A673 (cell line): ENCODE data around the gene WWP2. TPM values are rescaled to one million over a fixed set of nuclear protein-coding genes. Genes with fewer than 3 reads are reported as not detected.

Source experiments
- BruUV-seq: library from RNA; stranded (reverse); fragments of 400-500 nt; replicated peaks from 2 replicates; lab custom pipeline; 2021; lab: Mats Ljungman, UMichigan
- CTCF ChIA-PET: fragments of 300-600 bp; sonication (Branson Sonifier 250); formaldehyde crosslinking; loops from one replicate; lab custom pipeline; 2022; ENCODE audit warnings: antibody characterized with exemption; lab: Charles Lee
- POLR2A ChIA-PET: fragments of 300-600 bp; sonication (Branson Sonifier 250); formaldehyde crosslinking; loops from one replicate; lab custom pipeline; 2022; ENCODE audit warnings: antibody characterized with exemption; ENCODE audit not compliant: low non-redundant PET; lab: Charles Lee
- DNase-seq: peaks from one replicate; pipeline ENCODE4 v3.0.0-alpha.2; 2015; ENCODE audit warnings: low spot score
- H3K27ac ChIP-seq: fragments of 200-600 bp; sonication (generic); 2 replicates; pipeline ENCODE4 v1.5.1; 2016; ENCODE audit warnings: mixed run types, low read depth, mild to moderate bottlenecking, mixed read lengths, antibody characterized with exemption, low read length; ENCODE audit not compliant: poor library complexity, severe bottlenecking
- H3K27me3 ChIP-seq: fragments of 200-600 bp; sonication (generic); replicated peaks from 2 replicates; pipeline ENCODE4 v1.6.1; 2017; ENCODE audit warnings: mixed run types, low read depth, mild to moderate bottlenecking, mixed read lengths, antibody characterized with exemption, low read length; ENCODE audit not compliant: insufficient read depth, poor library complexity
- H3K36me3 ChIP-seq: fragments of 200-600 bp; sonication (generic); 2 replicates; pipeline ENCODE4 v1.6.1; 2016; ENCODE audit warnings: mixed run types, mild to moderate bottlenecking, mixed read lengths, antibody characterized with exemption, low read length; ENCODE audit not compliant: insufficient read depth, poor library complexity, severe bottlenecking
- H3K4me1 ChIP-seq: fragments of 200-600 bp; sonication (generic); 2 replicates; pipeline ENCODE4 v1.6.1; 2017; ENCODE audit warnings: mixed run types, mild to moderate bottlenecking, mixed read lengths, antibody characterized with exemption, low read length; ENCODE audit not compliant: insufficient read depth, poor library complexity, severe bottlenecking
- H3K4me3 ChIP-seq: fragments of 200-600 bp; sonication (generic); 2 replicates; pipeline ENCODE4 v1.5.1; 2016; ENCODE audit warnings: low read depth, mixed run types, mild to moderate bottlenecking, mixed read lengths, low read length; ENCODE audit not compliant: poor library complexity, severe bottlenecking
- H3K9me3 ChIP-seq: fragments of 200-600 bp; sonication (generic); 2 replicates; pipeline ENCODE4 v1.6.1; 2016; ENCODE audit warnings: mixed run types, low read depth, mild to moderate bottlenecking, mixed read lengths, antibody characterized with exemption, low read length; ENCODE audit not compliant: poor library complexity, severe bottlenecking
- EZH2 ChIP-seq: fragments of 200-600 bp; sonication (generic); IDR thresholded peaks from 2 replicates; pipeline ENCODE4 v1.6.1; 2017; ENCODE audit warnings: borderline replicate concordance, low read depth, mild to moderate bottlenecking, mixed read lengths, antibody characterized with exemption, low read length; ENCODE audit not compliant: poor library complexity, severe bottlenecking
- intact Hi-C: fragments of 100-400 bp; cut with micrococcal nuclease; formaldehyde crosslinking; loops from one replicate; pipeline ENCODE4 v1.10.0; 2022; ENCODE audit not compliant: unreplicated experiment
- total RNA-seq: library from RNA; stranded (reverse); gene quantifications from 2 replicates; pipeline ENCODE4 v1.2.3, GENCODE V29; 2021
- TF ChIP-seq, protein P1 (sequence below): fragments of 300-800, 200-600 bp; sonication (generic); conservative IDR thresholded peaks from 2 replicates; pipeline ENCODE4 v1.5.1; 2017; ENCODE audit warnings: low read depth, mild to moderate bottlenecking, antibody characterized with exemption, low read length, moderate library complexity, mixed read lengths

WWP2 gene
- total RNA-seq, 1 experiment from 2014 or later: 32.4 TPM

DNA sequence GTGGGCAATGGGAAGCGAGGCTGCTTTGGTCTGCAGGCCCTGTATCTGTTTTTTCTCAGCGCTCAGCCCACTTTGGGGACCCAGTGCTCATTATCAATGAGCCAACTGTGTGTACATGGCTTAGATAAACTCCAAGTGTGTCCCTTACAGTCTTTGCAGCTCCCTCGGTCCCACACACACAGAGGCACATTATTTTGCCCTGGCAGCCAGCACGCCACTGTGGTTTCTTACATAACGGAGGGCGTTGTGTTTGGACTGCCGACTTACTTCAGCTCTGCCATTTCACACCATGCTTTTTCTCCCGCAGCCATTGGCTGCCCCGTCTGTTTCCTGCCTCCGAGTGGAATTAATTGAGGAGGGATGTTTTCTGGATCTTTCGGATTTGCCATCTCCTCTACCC, 132.5 kb downstream of the WWP2 start:
- DNase-seq: no peak
- CTCF ChIA-PET: no interaction called here
- no TSS peak for BruUV-seq
- Histone ChIP-seq H3K36me3 (no peaks in the 10 kb centered on the region), H3K27ac (no peak overlapping the region), H3K9me3 (no peaks in the 10 kb centered on the region), H3K4me3 (no peak overlapping the region), H3K4me1 (peaks cover 9% of the 10 kb centered on the region), H3K27me3 (no peaks in the 10 kb centered on the region)
- intact Hi-C loops: no loop called here
- POLR2A ChIA-PET: no interaction called here
- TF ChIP-seq, protein P1, sequence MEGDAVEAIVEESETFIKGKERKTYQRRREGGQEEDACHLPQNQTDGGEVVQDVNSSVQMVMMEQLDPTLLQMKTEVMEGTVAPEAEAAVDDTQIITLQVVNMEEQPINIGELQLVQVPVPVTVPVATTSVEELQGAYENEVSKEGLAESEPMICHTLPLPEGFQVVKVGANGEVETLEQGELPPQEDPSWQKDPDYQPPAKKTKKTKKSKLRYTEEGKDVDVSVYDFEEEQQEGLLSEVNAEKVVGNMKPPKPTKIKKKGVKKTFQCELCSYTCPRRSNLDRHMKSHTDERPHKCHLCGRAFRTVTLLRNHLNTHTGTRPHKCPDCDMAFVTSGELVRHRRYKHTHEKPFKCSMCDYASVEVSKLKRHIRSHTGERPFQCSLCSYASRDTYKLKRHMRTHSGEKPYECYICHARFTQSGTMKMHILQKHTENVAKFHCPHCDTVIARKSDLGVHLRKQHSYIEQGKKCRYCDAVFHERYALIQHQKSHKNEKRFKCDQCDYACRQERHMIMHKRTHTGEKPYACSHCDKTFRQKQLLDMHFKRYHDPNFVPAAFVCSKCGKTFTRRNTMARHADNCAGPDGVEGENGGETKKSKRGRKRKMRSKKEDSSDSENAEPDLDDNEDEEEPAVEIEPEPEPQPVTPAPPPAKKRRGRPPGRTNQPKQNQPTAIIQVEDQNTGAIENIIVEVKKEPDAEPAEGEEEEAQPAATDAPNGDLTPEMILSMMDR: no peak
- TF ChIP-seq EZH2: no peak

DNA sequence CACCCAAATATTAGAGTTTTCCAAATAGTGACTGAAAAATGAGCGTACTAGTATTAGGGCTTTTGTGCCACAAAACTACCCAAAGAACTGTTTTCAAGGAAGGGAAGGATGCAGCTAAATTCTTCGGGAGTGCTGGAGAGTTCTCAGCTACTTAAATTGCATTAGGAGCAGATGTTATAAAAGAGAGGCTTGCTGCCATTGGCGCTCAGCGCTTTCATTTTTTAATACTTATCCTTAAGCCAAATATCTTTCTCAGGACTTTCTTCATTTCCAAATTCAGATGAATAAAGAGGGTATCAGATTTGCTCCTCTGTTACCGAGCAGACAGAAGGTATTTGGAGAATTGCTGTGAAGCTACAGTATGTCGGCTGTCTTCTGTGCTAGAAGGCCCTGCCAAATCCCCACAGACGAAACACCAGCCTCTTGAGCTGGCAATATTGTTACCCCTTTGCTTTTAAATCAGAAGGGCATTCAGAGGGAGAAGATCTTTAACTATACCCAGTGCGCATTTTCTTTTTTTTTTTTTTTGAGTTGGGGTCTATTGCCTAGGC, 141.8 kb downstream of the WWP2 start:
- Histone ChIP-seq H3K36me3 (no peaks in the 10 kb centered on the region), H3K4me1 (no peaks in the 10 kb centered on the region), H3K9me3 (no peaks in the 10 kb centered on the region), H3K27me3 (no peaks in the 10 kb centered on the region), H3K27ac (no peak overlapping the region), H3K4me3 (no peak overlapping the region)
- no peak for DNase-seq
- intact Hi-C loops: no loop called here
- POLR2A ChIA-PET: interaction anchor here (0.7 kb wide), 1 partner anchor 141 kb away, joined by 11 read pairs; no protein-coding TSS in a partner anchor
- no peak for TF ChIP-seq EZH2
- TF ChIP-seq, protein P1: no peak
- CTCF ChIA-PET: interaction anchor here (1.0 kb wide), 1 partner anchor 26 kb away, joined by 3 read pairs; no protein-coding TSS in a partner anchor
- BruUV-seq: no TSS peak

DNA sequence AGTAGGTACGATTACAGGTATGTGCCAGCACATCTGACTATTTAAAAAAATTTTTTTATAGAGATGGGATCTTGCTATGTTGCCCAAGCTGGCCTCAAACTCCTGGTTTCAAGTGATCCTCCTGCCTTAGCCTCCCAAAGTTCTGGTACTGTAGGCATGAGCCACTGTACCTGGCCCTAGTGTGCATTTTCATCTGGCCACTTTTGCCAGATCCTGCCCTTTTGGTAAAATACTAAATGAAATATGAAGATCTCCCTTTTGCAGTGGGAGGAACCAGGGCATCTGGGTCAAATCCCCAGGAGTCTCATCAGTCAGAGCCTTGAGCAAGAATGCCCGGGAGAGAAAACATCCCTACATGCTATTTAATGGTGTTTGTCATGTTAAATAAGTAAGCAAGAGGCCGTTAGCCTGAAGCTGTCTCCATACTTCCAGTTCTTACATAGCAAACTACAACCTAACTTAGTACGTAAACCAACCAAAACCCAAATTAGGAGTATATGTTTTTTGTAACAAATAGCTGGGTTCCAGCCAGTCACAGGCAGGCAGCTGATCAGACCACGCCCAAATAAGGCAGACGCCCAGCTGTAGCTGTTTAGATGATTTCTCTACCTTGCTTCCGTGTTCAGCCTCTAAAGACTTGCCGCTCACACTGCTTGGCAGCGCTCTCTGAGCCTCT, 142.5 kb downstream of the WWP2 start:
- Histone ChIP-seq H3K9me3 (no peaks in the 10 kb centered on the region), H3K4me3 (no peak overlapping the region), H3K27ac (no peak overlapping the region), H3K27me3 (no peaks in the 10 kb centered on the region), H3K36me3 (no peaks in the 10 kb centered on the region), H3K4me1 (no peaks in the 10 kb centered on the region)
- intact Hi-C loops: no loop called here
- TF ChIP-seq EZH2: no peak
- TF ChIP-seq, protein P1: no peak
- POLR2A ChIA-PET: no interaction called here
- CTCF ChIA-PET: interaction anchor here (1.0 kb wide), 1 partner anchor 26 kb away, joined by 3 read pairs; no protein-coding TSS in a partner anchor
- no TSS peak for BruUV-seq
- DNase-seq: no peak
